NCI-H460 (cell line): ENCODE results near the gene ZSCAN2. TPM values are rescaled to one million over a fixed set of nuclear protein-coding genes. Genes with fewer than 3 reads are reported as not detected.
"Not testable (repeated sequence)": the region's sequence is repeated elsewhere in the genome, so short reads cannot be mapped to it uniquely, and the experiment has no call there.

Experiments used
- DNase-seq: peaks from one replicate; pipeline ENCODE4 v3.0.0-alpha.2; 2016; ENCODE audit warnings: low read depth; ENCODE audit errors: extremely low read depth
- polyA plus RNA-seq: library from polyadenylated mRNA; depleted of rRNA; stranded (reverse); fragments of >200 nt; gene quantifications from 2 replicates; pipeline ENCODE4 v1.2.3, GENCODE V29; 2014; cell fraction: nucleus; rRNA removed
- total RNA-seq: library from RNA; depleted of rRNA; stranded (reverse); fragments of >200 nt; shearing (Covaris generic); gene quantifications from 2 replicates; pipeline ENCODE4 v1.2.3, GENCODE V29; 2014; rRNA removed

ZSCAN2 gene
- 9.1 and 10.3 TPM in 2 replicates for total RNA-seq
- 7.5 and 17.7 TPM in 2 replicates for polyA plus RNA-seq

DNA sequence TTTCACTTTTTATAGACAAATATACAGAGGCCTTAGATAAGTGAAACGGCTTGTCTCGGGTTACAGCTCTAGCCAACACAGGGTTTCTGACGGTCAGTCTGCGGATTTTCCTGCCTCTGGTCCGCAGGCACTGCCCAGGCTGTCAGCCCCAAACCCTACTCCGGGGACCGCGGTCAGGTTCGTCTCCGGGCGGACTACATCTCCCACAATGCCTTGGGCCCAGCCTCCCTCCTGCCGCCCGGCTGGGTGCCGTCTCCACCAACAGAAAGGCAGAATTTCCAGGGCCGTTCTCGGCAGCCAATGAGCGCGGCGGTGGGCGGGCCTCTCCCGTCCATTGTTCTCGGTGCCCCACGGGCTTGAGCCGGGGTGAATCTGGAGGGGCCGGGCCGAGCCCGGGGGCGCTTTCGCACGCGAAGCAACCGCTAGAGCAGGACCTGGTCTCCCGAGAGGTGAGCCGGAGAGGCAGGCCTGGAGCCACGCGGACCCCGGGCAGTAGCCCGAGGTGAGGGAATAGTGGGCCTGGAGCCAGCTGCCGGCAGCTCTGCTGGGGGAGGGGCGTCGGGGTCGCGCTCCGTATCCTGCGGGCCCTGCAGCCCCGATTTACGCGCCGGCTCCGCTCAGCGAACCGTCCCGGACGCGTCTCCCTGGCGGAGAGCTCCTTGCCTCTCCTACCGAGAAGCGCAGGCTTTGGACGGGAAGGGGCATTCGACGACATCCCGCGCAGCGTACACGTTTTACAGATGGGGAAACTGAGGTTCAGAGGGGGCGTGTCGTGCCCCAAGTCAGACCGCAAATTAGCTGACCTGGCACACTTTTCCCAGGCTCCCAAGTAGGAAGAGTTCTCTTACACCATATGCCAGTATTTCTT is at the start of gene ZSCAN2:
ZSCAN2 (plus strand) TSS at position 323 of the 868 bp plus-strand sequence. CDS start 2,919 bp downstream, outside the sequence.
- DNase-seq = peak; percentile 92

GRCh38 chr15:84551624-84552023 is 49.2 kb upstream of the ZSCAN2 start:
- DNase-seq = not testable (repeated sequence)

- DNase-seq = no peak
Observed at GRCh38 chr15:84552896-84553295, 47.9 kb upstream of the ZSCAN2 start.

DNA sequence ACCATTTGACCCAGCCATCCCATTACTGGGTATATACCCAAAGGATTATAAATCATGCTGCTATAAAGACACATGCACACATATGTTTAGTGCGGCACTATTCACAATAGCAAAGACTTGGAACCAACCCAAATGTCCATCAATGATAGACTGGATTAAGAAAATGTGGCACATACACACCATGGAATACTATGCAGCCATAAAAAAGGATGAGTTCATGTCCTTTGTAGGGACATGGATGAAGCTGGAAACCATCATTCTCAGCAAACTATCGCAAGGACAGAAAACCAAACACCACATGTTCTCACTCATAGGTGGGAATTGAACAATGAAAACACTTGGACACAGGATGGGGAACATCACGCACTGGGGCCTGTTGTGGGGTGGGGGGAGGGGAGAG is 44.1 kb upstream of the ZSCAN2 start:
- not testable (repeated sequence) for DNase-seq

GRCh38 chr15:84568021-84568420 is 32.8 kb upstream of the ZSCAN2 start:
- DNase-seq = not testable (repeated sequence)

- DNase-seq = no peak
Observed at GRCh38 chr15:84570164-84570735, 30.6 kb upstream of the ZSCAN2 start.

DNA sequence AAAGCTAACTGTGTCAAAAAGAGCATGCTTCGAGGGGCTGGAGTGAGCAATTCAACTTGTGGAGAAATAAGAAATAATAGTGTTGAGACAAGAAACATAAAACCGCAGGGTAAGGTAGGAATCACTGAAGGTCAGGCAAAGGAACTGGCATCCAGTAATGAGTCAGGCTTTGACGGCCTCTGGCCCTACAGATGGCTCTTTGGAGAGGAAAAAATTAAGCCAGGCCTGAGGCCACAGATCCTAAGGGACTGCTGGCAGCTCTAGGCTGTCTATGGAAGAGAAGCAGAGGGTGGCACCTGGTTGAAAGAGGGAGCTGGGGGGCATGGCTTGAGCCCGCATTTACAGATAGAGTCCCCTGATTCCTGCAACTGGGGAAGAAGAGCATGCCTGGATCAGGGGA is 28.6 kb upstream of the ZSCAN2 start:
- DNase-seq = no peak

GRCh38 chr15:84575493-84575892 is 25.3 kb upstream of the ZSCAN2 start:
- no peak for DNase-seq

DNA sequence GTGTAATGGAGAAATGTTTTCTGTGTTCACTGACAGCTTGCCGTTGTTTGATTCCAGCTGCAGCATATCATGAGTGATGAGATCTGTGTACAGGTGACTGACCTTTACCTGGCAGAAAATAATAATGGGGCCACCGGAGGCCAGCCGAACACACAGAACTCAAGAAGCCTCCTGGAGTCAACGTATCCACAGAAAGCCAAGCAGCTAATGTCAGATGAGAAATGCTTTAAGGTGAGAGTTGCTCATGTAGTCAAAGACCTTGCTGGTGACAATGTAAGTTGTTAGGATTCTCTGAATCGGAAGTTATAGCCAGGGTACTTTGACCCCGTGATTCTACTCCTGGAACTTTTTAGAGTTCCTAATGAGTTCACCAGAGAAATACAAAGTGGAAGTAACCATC is 22.9 kb upstream of the ZSCAN2 start:
- not testable (repeated sequence) for DNase-seq

- not testable (repeated sequence) for DNase-seq
Observed at GRCh38 chr15:84579261-84579721, 21.5 kb upstream of the ZSCAN2 start.

DNA sequence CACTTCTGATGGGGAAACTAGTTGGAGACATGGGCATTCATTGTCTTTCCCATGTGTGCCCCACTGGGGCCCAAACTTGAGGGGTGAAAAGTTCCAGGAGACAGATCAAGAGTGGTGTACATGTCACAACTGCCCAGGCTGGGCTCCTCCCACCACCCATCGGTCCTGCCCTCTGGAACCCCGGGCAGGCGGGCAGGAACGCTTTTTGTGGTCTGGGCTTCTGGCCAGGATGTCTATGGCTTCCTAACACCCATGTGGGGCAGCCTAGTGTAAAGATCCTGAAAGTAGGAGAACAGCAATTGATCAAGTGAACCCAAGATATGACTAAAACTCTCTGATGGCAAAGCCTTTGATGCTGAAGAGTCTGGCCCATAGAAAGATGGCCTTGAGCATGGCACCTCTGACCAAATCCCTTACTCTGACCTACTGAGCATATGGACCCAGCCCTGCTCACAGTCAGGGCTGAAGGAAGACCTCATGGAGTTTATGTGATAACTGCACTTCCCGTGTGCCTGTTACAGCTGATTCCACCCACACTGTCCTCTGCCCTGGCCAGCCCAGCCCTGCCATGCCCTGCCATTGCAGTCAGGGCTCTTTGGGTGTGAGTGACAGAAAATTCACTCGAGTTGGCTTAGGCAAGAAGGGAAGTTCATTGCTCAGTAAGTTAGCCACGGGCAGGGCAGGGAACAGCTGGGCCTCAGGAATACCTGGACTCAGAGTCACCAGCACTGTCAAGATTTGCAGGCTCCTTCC is 19.0 kb upstream of the ZSCAN2 start:
- DNase-seq = not testable (repeated sequence)

DNA sequence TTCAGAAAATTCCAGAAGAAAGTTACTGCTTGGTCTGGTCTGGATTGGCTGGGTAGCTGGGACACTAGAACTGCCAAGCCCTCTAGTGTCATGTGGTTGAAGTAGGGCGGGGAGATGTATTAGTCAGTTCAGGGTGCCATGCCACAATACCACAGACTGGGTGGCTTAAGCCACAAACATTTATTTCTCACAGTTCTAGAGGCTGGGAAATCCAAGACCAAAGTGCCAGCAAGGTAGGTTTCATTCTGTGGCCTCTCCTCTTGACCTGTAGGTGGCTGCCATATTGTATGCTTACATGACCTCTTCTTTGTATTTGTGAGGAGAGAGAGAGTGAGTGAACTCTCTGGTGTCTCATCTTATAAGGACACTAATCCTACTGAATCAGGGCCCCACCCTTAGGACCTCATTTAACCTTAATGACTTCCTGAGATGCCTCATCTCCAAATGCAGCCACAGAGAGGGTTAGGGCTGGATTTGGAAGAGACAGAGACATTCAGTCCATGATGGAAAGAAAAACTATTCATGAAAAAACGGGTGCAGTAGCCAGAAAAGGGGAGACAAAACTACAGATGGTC is 18.1 kb upstream of the ZSCAN2 start:
- DNase-seq = no peak

GRCh38 chr15:84583921-84584320 is 16.9 kb upstream of the ZSCAN2 start:
- DNase-seq = not testable (repeated sequence)

DNA sequence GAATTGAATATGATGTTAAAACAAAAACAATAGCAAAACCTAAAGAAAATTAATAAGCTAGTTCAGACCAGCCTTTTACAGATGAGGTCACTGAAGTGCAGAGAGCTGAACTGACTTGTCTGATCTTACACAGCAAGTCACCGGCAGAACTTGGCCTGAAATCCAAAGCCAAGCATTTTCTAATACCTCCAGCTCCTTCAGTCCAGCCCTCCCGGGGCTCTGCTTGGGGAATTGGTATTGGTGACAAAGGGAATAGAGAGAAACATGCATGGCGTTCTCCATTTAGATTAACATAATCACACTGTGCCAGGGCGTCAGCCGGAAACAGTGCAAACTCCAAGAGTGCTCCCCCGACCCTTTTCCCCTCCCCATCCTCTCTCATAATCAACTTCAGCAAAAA is 14.1 kb upstream of the ZSCAN2 start:
- no peak for DNase-seq

GRCh38 chr15:84588053-84588874 is 12.5 kb upstream of the ZSCAN2 start:
- peak; percentile 81 for DNase-seq

- DNase-seq = no peak
Observed at GRCh38 chr15:84590406-84590805, 10.4 kb upstream of the ZSCAN2 start.

DNA sequence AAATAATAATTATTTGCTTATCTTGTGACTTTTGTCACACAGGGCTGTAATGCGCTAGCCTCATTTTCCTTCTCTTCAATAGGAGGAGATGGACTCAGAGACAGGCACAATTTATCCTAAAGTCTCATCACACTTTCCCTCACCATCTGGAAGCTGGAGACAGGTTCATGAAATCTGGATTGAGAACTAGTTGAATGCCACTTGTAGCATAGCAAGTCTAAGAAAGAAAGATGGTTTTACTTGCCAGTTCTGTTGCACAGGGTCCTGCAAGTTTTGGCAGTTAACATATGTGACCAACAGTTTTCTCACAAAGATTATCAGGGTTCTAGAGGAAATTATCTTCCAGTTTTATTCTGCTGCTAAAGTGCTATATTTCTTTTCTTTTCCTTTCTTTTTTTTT is 9.0 kb upstream of the ZSCAN2 start:
- no peak for DNase-seq

DNA sequence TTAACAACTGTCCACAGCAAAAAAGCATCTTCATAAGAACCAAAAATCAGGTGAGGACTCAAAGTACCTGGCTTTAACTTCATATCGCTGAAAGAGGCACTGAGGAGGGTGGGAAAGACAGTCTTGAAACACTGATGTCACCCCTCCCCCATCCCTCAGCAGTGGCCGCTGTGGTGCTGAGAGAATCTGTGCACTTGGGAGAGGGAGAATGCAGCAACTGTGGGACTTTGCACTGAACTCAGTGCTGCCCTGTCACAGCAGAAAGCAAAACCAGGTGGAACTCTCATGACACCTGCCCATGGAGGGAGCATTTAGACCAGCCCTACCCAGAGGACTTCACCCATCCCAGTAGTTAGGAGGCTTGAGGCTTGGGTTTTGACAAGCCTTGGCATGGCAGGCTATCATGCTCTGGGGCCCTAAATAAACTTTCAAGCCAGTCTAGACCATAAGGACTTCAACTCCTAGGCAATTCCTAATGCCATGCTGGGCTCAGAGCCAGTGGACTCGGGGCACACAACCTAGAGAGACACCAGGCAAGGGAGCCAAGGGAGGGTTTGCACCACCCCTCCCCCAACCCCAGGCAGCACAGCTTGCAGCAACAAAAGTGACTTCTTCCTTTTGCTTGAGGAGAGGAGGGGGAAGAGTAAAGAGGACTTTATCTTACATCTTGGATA is 6.1 kb upstream of the ZSCAN2 start:
- DNase-seq = no peak

DNA sequence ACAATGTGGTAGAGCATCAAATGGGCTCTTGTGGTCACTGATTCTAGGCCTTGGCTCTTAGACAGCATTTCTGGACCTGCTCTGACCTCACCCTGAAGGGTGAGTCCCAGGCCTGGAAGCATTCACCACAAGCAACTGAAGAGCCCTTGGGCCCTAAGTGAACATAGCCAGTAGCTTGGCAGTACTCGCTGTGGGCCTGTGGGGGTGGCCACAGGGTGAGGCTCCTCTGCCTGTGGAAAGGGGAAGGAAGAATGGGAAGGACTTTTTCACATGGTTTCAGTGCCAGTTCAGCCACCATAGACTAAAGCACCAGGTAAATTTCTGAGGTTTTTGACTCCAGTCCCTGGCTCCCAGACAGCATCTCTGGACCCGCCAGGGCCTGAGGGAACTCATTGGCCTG is 5.1 kb upstream of the ZSCAN2 start:
- no peak for DNase-seq
